B cell (primary cell): ENCODE data around the gene IRF2BPL. TPM values are rescaled to one million over a fixed set of nuclear protein-coding genes. Genes with fewer than 3 reads are reported as not detected.
A peak's percentile ranks its signal among the peaks of the same experiment; 100 is the strongest.

Experiments
- ATAC-seq: fragments of 200-7000 bp; cut with Tn5 transposase; one replicate; pipeline ENCODE4 v1.10.0; 2021; ENCODE audit warnings: low read depth, mild to moderate bottlenecking, moderate number of reproducible peaks, moderate library complexity
- CTCF ChIA-PET: fragments of 350-600 bp; sonication (Branson Sonifier 250); formaldehyde crosslinking; loops from one replicate; lab custom pipeline; 2021; ENCODE audit warnings: antibody characterized with exemption, inconsistent platforms; lab: Charles Lee
- POLR2A ChIA-PET: fragments of 350-600 bp; sonication (Branson Sonifier 250); formaldehyde crosslinking; loops from one replicate; lab custom pipeline; 2021; ENCODE audit warnings: antibody characterized with exemption; lab: Charles Lee
- DNase-seq: peaks from one replicate; pipeline ENCODE4 v3.0.0; 2013
- H2AFZ ChIP-seq: 2 replicates; pipeline ENCODE4 v1.6.1; 2012; ENCODE audit warnings: mild to moderate bottlenecking, low read depth, low read length; ENCODE audit not compliant: insufficient read depth, poor library complexity, severe bottlenecking
- H3K27ac ChIP-seq, 2 donors: 1 replicate in 1 of 2; 2 replicates in 1 of 2; pipeline ENCODE4 v1.5.1; 2012 to 2013; ENCODE audit warnings: low read length in 2 of 2, mild to moderate bottlenecking in 2 of 2, moderate library complexity in 1 of 2
- H3K27me3 ChIP-seq, 4 experiments: fragments of 200-600 bp in 1 of 4; sonication (generic) in 1 of 4; replicated peaks in 1 of 4; 1 replicate in 2 of 4; 2 replicates in 2 of 4; pipeline versions ENCODE4 v1.6.1 to v1.7.0; 2013 to 2016; ENCODE audit warnings: low read length in 3 of 4, mild to moderate bottlenecking in 2 of 4, mixed read lengths in 1 of 4, moderate library complexity in 1 of 4; ENCODE audit not compliant: insufficient read depth in 4 of 4, control insufficient read depth in 3 of 4; ENCODE audit errors: control extremely low read depth in 1 of 4
- H3K36me3 ChIP-seq, 2 experiments: replicated peaks in 1 of 2; 1 replicate in 1 of 2; 2 replicates in 1 of 2; pipeline versions ENCODE4 v1.6.1 to v1.7.1; 2013; ENCODE audit warnings: low read length in 1 of 2; ENCODE audit not compliant: insufficient read depth in 2 of 2, control insufficient read depth in 1 of 2; ENCODE audit errors: control extremely low read depth in 1 of 2, extremely low read depth in 1 of 2
- H3K4me1 ChIP-seq, 2 donors: fragments of 200-600 bp in 1 of 2; sonication (generic) in 1 of 2; 1 replicate in 1 of 2; 2 replicates in 1 of 2; pipeline versions ENCODE4 v1.5.1 to v1.6.1; 2013 to 2017; ENCODE audit warnings: low read length in 2 of 2; ENCODE audit not compliant: control insufficient read depth in 2 of 2, insufficient read depth in 2 of 2
- H3K4me2 ChIP-seq: replicated peaks from 2 replicates; pipeline ENCODE3; 2012; ENCODE audit warnings: mild to moderate bottlenecking, low read depth, low read length; ENCODE audit not compliant: poor library complexity, severe bottlenecking
- H3K4me3 ChIP-seq, 5 experiments: fragments of 200-600 bp in 1 of 5; sonication (generic) in 1 of 5; 1 replicate in 3 of 5; 2 replicates in 2 of 5; pipeline versions ENCODE4 v1.5.1 to v1.7.0; 2011 to 2016; ENCODE audit warnings: low read length in 4 of 5, mild to moderate bottlenecking in 4 of 5, low read depth in 2 of 5, control low read depth in 1 of 5, moderate library complexity in 1 of 5; ENCODE audit not compliant: insufficient read depth in 1 of 5; ENCODE audit errors: control extremely low read depth in 1 of 5, extremely low read depth in 1 of 5
- H3K79me2 ChIP-seq: fragments of 200-600 bp; sonication (generic); one replicate; pipeline ENCODE4 v1.6.0; 2016; ENCODE audit warnings: low read length; ENCODE audit not compliant: control insufficient read depth, insufficient read depth
- H3K9ac ChIP-seq: fragments of 200-600 bp; sonication (generic); 2 replicates; pipeline ENCODE4 v1.6.1; 2017; ENCODE audit warnings: mild to moderate bottlenecking, low read length, moderate library complexity
- H3K9me3 ChIP-seq, 3 donors: one replicate each; pipeline versions ENCODE4 v1.6.1 to v1.7.1; 2013; ENCODE audit warnings: low read length in 2 of 3; ENCODE audit not compliant: control insufficient read depth in 2 of 3, insufficient read depth in 1 of 3; ENCODE audit errors: control extremely low read depth in 1 of 3
- H4K20me1 ChIP-seq: 2 replicates; pipeline ENCODE4 v1.6.0; 2012; ENCODE audit warnings: mild to moderate bottlenecking, low read length; ENCODE audit not compliant: insufficient read depth, control insufficient read depth, poor library complexity, severe bottlenecking
- H3K27ac Mint-ChIP-seq: one replicate; pipeline ENCODE4 v1.8.0; 2021; ENCODE audit warnings: mixed read lengths
- H3K27me3 Mint-ChIP-seq: one replicate; pipeline ENCODE4 v1.8.0; 2021; ENCODE audit warnings: mixed read lengths
- H3K4me1 Mint-ChIP-seq: one replicate; pipeline ENCODE4 v1.8.0; 2021; ENCODE audit warnings: mixed read lengths
- H3K4me3 Mint-ChIP-seq: one replicate; pipeline ENCODE4 v1.8.0; 2021; ENCODE audit warnings: mixed read lengths
- H3K9me3 Mint-ChIP-seq: one replicate; pipeline ENCODE4 v1.8.0; 2022; ENCODE audit warnings: mixed read lengths; ENCODE audit not compliant: insufficient read depth
- EZH2 ChIP-seq: IDR thresholded peaks from 2 replicates; pipeline ENCODE4 v1.6.1; 2012; ENCODE audit warnings: borderline replicate concordance, low read depth, mild to moderate bottlenecking, moderate library complexity, low read length; ENCODE audit not compliant: insufficient read depth, poor library complexity, severe bottlenecking
- WGBS: methylation state at CpG from one replicate; pipeline ENCODE4 v1.1.5; 2013; ENCODE audit warnings: missing lambda C conversion rate; ENCODE audit not compliant: insufficient coverage; 5-methylcytosine and 5-hydroxymethylcytosine counted together
- intact Hi-C: fragments of 100-400 bp; cut with micrococcal nuclease; formaldehyde crosslinking; loops from one replicate; pipeline ENCODE4 v1.10.0; 2022
- polyA plus RNA-seq: library from polyadenylated mRNA; depleted of rRNA; stranded (reverse); fragments of >200 nt; gene quantifications from 2 replicates; pipeline ENCODE4 v1.2.3, GENCODE V29; 2012
- total RNA-seq, 2 donors: library from RNA; stranded (reverse); fragments of 120-200 nt in 1 of 2; gene quantifications; 1 replicate in 1 of 2; 2 replicates in 1 of 2; pipeline versions ENCODE4 v1.2.3 to v1.2.4, GENCODE V29; 2013 to 2022
- TF ChIP-seq, protein P1 (sequence below): fragments of 200-600 bp; IDR thresholded peaks from one replicate; pipeline ENCODE4 v1.8.0; 2022; ENCODE audit warnings: antibody characterized with exemption, mild to moderate bottlenecking

Gene IRF2BPL
- total and polyA plus RNA-seq, 2 donors (not counting 1 experiment from before 2014, with no cell fraction given): 27.9 to 34.0 TPM

DNA sequence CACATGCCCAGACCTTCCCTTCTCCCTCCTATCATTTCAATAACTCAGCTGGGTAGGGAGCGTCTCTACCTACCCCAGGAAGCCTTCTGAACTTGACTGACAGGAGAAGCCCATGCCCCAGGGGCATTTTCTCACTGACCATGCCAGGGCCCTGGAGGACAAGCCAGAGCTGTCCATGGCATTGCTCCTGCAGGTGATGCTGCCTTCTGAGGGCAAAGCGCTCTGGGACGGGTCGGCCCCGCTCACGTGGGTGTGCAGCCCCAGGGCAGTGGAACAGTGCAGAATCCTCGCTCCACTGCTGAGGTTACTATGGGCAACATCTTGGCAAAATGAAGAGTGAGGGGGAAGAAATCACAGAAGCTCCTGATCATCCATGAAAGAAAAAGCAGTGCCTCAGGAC, 41.0 kb upstream of the IRF2BPL start:
- H3K27me3 Mint-ChIP-seq: no peaks in the 10 kb centered on the region
- POLR2A ChIA-PET: interaction anchor here (0.7 kb wide), 1 partner anchor 37 kb away, joined by 5 read pairs; no protein-coding TSS in a partner anchor
- H3K4me3 Mint-ChIP-seq: no peak overlapping the region
- H3K36me3 ChIP-seq: no peaks in the 10 kb centered on the region
- H3K9me3 Mint-ChIP-seq: no peaks in the 10 kb centered on the region
- no peaks in the 10 kb centered on the region for H3K79me2 ChIP-seq
- H3K27ac ChIP-seq: no peak overlapping the region
- peaks cover 21% of the 10 kb centered on the region for H3K4me1 Mint-ChIP-seq
- H3K4me1 ChIP-seq: peaks cover 22 to 25% of the 10 kb centered on the region in 2 donors
- no peak overlapping the region for H2AFZ ChIP-seq
- H3K27me3 ChIP-seq: peaks cover 0 to 22% (median 4%) of the 10 kb centered on the region in 4 experiments
- H3K4me3 ChIP-seq: no peak overlapping the region
- DNase-seq (no peak), ATAC-seq (no peak)
- CTCF ChIA-PET: interaction anchor here (0.7 to 17.0 kb wide), 37 partner anchors 10 to 360 kb away, joined by 3 to 489 read pairs (median 10); partner anchors contain the start of gene IRF2BPL
- TF ChIP-seq, protein P1, sequence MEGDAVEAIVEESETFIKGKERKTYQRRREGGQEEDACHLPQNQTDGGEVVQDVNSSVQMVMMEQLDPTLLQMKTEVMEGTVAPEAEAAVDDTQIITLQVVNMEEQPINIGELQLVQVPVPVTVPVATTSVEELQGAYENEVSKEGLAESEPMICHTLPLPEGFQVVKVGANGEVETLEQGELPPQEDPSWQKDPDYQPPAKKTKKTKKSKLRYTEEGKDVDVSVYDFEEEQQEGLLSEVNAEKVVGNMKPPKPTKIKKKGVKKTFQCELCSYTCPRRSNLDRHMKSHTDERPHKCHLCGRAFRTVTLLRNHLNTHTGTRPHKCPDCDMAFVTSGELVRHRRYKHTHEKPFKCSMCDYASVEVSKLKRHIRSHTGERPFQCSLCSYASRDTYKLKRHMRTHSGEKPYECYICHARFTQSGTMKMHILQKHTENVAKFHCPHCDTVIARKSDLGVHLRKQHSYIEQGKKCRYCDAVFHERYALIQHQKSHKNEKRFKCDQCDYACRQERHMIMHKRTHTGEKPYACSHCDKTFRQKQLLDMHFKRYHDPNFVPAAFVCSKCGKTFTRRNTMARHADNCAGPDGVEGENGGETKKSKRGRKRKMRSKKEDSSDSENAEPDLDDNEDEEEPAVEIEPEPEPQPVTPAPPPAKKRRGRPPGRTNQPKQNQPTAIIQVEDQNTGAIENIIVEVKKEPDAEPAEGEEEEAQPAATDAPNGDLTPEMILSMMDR: no peak
- TF ChIP-seq EZH2: no peak
- no peaks in the 10 kb centered on the region for H3K9me3 ChIP-seq
- H4K20me1 ChIP-seq: no peaks in the 10 kb centered on the region
- WGBS: 88% methylated on average over 7 of the region's 7 CpGs
- no peak overlapping the region for H3K4me2 ChIP-seq
- H3K9ac ChIP-seq: no peak overlapping the region
- H3K27ac Mint-ChIP-seq: no peak overlapping the region
- intact Hi-C loops: no loop called here

DNA sequence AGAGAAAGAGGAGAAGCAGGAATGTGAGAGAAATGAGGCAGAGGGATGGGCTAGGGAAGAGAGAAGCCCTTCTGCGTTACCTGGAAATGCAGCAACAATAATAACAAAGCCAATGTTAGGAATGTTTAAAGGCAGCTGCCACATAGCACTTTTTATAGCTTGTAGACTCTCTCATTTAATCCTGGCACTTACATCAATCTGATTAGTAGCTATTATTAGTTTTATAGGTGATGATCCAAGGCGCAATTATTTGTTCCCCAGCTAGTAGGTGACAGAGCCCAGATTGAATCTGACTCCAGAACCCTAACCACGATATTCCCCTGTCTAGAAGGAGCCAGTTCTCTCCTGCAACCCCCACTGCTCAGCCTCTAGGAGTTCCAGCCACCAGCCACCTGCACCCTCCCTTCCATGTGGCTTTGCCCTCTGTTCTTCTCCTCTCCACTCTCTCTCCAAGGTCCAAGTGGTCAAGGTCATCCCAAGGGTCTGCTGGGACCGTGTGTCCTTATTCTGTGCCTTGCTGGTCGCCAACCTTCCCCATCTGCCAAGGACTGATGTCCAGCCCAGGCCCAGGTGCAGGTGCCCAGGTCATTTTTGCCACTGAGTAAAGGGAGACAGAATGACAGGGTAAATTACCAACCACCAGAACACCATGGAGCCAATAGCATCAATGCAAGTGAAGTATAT, 40.2 kb upstream of the IRF2BPL start:
- Histone ChIP-seq H3K27me3 (peaks cover 0 to 22% (median 3%) of the 10 kb centered on the region in 4 experiments), H3K36me3 (no peaks in the 10 kb centered on the region), H3K27ac (no peak overlapping the region), H3K4me1 (peaks cover 22 to 28% of the 10 kb centered on the region in 2 donors), H3K9me3 (no peaks in the 10 kb centered on the region), H4K20me1 (no peaks in the 10 kb centered on the region), H3K9ac (no peak overlapping the region), H3K4me2 (no peak overlapping the region), H2AFZ (no peak overlapping the region), H3K4me3 (no peak overlapping the region), H3K79me2 (no peaks in the 10 kb centered on the region)
- ChIA-PET POLR2A (interaction anchor here (0.7 kb wide), 1 partner anchor 36 kb away, joined by 5 read pairs; no protein-coding TSS in a partner anchor), CTCF (interaction anchor here (0.5 to 17.0 kb wide), 29 partner anchors 9 to 359 kb away, joined by 3 to 489 read pairs (median 4); partner anchors contain the start of genes IRF2BPL and ZDHHC22)
- DNase-seq (no peak), ATAC-seq (no peak)
- H3K27ac Mint-ChIP-seq: no peak overlapping the region
- H3K4me1 Mint-ChIP-seq: peaks cover 21% of the 10 kb centered on the region
- no peak overlapping the region for H3K4me3 Mint-ChIP-seq
- intact Hi-C loops: loop anchor here (1.0 kb wide), 2 partner anchors 15 to 155 kb away; no protein-coding TSS in a partner anchor
- no peaks in the 10 kb centered on the region for H3K27me3 Mint-ChIP-seq
- no peak for TF ChIP-seq EZH2
- TF ChIP-seq, protein P1: peak; percentile 52
- 88% methylated on average over 2 of the region's 5 CpGs for WGBS
- H3K9me3 Mint-ChIP-seq: no peaks in the 10 kb centered on the region
